Panc1 (cell line): ENCODE measurements around the gene GANAB.

ENCODE experiments used
- CTCF ChIP-seq: fragments of 450-650 bp; IDR thresholded peaks from 2 replicates; pipeline ENCODE4 v1.5.1; 2017; ENCODE audit warnings: mild to moderate bottlenecking
- POLR2AphosphoS5 ChIP-seq: IDR thresholded peaks from 2 replicates; pipeline ENCODE4 v1.6.1; 2012; ENCODE audit warnings: mild to moderate bottlenecking, low read depth, low read length, moderate library complexity
- REST ChIP-seq, 2 experiments: IDR thresholded peaks; 2 replicates each; pipeline ENCODE4 v1.6.1; 2011 to 2012; ENCODE audit warnings: low read depth in 2 of 2, control low read depth in 1 of 2, low read length in 1 of 2, mild to moderate bottlenecking in 1 of 2, moderate library complexity in 1 of 2; ENCODE audit not compliant: insufficient read depth in 1 of 2

- TF ChIP-seq CTCF (no peak), REST (IDR thresholded peaks at IDR 0.05; ENCODE audit: insufficient read depth in 1 of 2, low read depth in 2 of 2, low read length in 1 of 2) (no peak), POLR2AphosphoS5 (no peak)
Measured at GRCh38 chr11:62614275-62614674, 32.1 kb downstream of the GANAB start.
